Stimulated activated CD8-positive, alpha-beta memory T cell treated with anti-CD3 and anti-CD28 coated beads, Interleukin-7, amount 100 ng/mL, for 1 hour (primary cell): Measurements from ENCODE around the gene AP1B1.

Source experiments
- DNase-seq, 2 donors: peaks; one replicate each; pipeline ENCODE4 v3.0.0-alpha.2; 2020; ENCODE audit warnings: low read depth in 2 of 2

The AP1B1 gene

GRCh38 chr22:29332886-29333496, 55.4 kb downstream of the AP1B1 start:
- DNase-seq: no peak

- DNase-seq: no peak
These were observed 56.6 kb downstream of the AP1B1 start for GRCh38 chr22:29331658-29332300.

- no peak for DNase-seq
These were observed 57.2 kb downstream of the AP1B1 start for GRCh38 chr22:29331213-29331612.

- no peak for DNase-seq
These were observed 57.6 kb downstream of the AP1B1 start for GRCh38 chr22:29330753-29331152.

GRCh38 chr22:29330291-29330690, 58.1 kb downstream of the AP1B1 start:
- no peak for DNase-seq

- DNase-seq: no peak
These were observed 58.8 kb downstream of the AP1B1 start for GRCh38 chr22:29329581-29329980.

- no peak for DNase-seq
These were observed 59.5 kb downstream of the AP1B1 start for GRCh38 chr22:29328566-29329500.

- no peak for DNase-seq
These were observed 60.3 kb downstream of the AP1B1 start for GRCh38 chr22:29328055-29328454.

GRCh38 chr22:29327089-29327764, 61.1 kb downstream of the AP1B1 start:
- no peak for DNase-seq

GRCh38 chr22:29326481-29326880, 61.9 kb downstream of the AP1B1 start:
- DNase-seq: no peak

- DNase-seq: no peak
These were observed 62.5 kb downstream of the AP1B1 start for GRCh38 chr22:29325785-29326315.

GRCh38 chr22:29325356-29325755, 63.0 kb downstream of the AP1B1 start:
- no peak for DNase-seq

- no peak for DNase-seq
These were observed 64.7 kb downstream of the AP1B1 start for GRCh38 chr22:29323641-29324040.

- DNase-seq: no peak
These were observed 67.8 kb downstream of the AP1B1 start for GRCh38 chr22:29320546-29320945.

GRCh38 chr22:29319072-29319471, 69.3 kb downstream of the AP1B1 start:
- no peak for DNase-seq

GRCh38 chr22:29317827-29318454, 70.4 kb downstream of the AP1B1 start:
- no peak for DNase-seq

GRCh38 chr22:29316141-29316828, 72.1 kb downstream of the AP1B1 start:
- no peak for DNase-seq

GRCh38 chr22:29315286-29316140, 72.9 kb downstream of the AP1B1 start, which contains the start of gene RASL10A:
RASL10A (minus strand) TSS chr22:29315697; CDS start chr22:29315246, 451 bp downstream.
- DNase-seq: no peak

GRCh38 chr22:29314537-29315285, 73.7 kb downstream of the AP1B1 start:
- no peak for DNase-seq
